Bronchial epithelial cell (primary cell): ENCODE data around the gene RUNX1. TPM values are rescaled to one million over a fixed set of nuclear protein-coding genes. Genes with fewer than 3 reads are reported as not detected.

Experiments used
- DNase-seq: peaks from one replicate; pipeline ENCODE4 v3.0.0-alpha.2; 2010; ENCODE audit warnings: low read depth
- FAIRE-seq: peaks from 2 replicates; lab custom pipeline; 2011; peaks lifted over from hg19 to GRCh38; lab: Jason Lieb, UNC
- H3K27me3 ChIP-seq: 2 replicates; pipeline ENCODE4 v1.5.1; 2011; ENCODE audit warnings: low read length; ENCODE audit not compliant: control insufficient read depth, insufficient read depth
- H3K36me3 ChIP-seq: 2 replicates; pipeline ENCODE4 v1.5.1; 2011; ENCODE audit warnings: low read length; ENCODE audit not compliant: control insufficient read depth, insufficient read depth
- H3K4me3 ChIP-seq: 2 replicates; pipeline ENCODE4 v1.5.1; 2011; ENCODE audit warnings: mild to moderate bottlenecking, low read depth, low read length, control low read depth
- CTCF ChIP-seq: IDR thresholded peaks from 2 replicates; pipeline ENCODE4 v1.5.1; 2011; ENCODE audit warnings: mild to moderate bottlenecking, moderate library complexity, low read length, control low read depth, inconsistent platforms; ENCODE audit not compliant: insufficient read depth, severe bottlenecking
- total RNA-seq: library from RNA; depleted of rRNA; stranded (reverse); fragments of >200 nt; gene quantifications from 2 replicates; pipeline ENCODE4 v1.2.1, GENCODE V29; 2014

The RUNX1 gene
- total RNA-seq, 1 donor from 2014 or later = 11.8 TPM

DNA sequence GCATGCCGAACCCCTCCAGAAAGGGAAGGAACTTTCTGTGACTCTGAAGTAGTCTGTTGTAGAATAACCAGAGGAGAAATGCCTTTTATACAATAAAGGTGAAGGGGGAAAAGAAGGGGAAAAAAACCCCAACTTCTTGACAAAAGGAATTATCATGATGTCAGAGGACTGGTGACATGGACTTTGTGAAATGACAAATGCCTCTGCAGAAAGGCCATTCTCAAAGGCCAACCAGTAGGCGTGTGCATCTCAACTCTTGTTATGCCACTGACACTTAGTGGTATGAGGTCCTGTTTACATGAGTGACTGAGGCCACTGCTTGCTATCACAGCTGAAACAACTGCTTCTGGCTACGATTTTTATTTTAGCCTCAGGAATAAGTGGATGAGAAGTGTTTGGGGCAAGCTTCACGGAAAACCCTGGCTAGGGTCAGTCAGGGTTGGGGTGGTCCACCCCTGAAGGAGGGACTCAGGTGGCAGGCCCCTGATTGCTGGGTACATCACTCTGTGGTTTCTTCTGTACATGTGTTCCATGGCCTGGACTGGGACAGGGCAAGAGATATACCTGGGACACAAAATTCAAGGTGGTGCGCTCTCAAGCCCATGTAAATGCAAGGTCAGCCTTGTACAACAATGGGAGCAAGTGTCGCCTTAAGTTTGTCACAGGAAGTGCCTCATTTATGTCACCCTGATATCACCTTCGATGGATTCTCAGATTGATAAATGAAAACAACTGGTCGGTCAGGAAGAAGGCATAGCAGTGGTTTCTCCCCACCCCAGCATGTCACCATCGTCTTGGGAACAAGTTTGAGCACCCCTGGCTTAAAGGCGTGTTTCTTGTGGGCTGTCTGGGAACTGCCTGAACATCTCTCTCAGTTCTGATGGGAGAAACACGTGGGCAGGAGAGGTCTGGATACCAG lies 12.4 kb downstream of the RUNX1 start:
- Histone ChIP-seq H3K27me3 (no peaks in the 10 kb centered on the region), H3K36me3 (no peaks in the 10 kb centered on the region), H3K4me3 (no peak overlapping the region)
- no peak for DNase-seq
- TF ChIP-seq CTCF = no peak
- no peak for FAIRE-seq

GRCh38 chr21:35035581-35035980 lies 13.5 kb downstream of the RUNX1 start:
- DNase-seq (no peak), FAIRE-seq (no peak)
- no peaks in the 10 kb centered on the region for H3K27me3 ChIP-seq
- no peak for TF ChIP-seq CTCF
- no peak overlapping the region for H3K4me3 ChIP-seq
- no peaks in the 10 kb centered on the region for H3K36me3 ChIP-seq

GRCh38 chr21:35035116-35035515 lies 14.0 kb downstream of the RUNX1 start:
- FAIRE-seq (no peak), DNase-seq (no peak)
- no peak for TF ChIP-seq CTCF
- no peak overlapping the region for H3K4me3 ChIP-seq
- no peaks in the 10 kb centered on the region for H3K36me3 ChIP-seq
- no peaks in the 10 kb centered on the region for H3K27me3 ChIP-seq

- Histone ChIP-seq H3K4me3 (no peak overlapping the region), H3K36me3 (no peaks in the 10 kb centered on the region), H3K27me3 (no peaks in the 10 kb centered on the region)
- TF ChIP-seq CTCF = no peak
- DNase-seq (no peak), FAIRE-seq (no peak)
Measured at GRCh38 chr21:35034203-35034926, 14.7 kb downstream of the RUNX1 start.

- H3K27me3 ChIP-seq = no peaks in the 10 kb centered on the region
- FAIRE-seq = no peak
- TF ChIP-seq CTCF = no peak
- DNase-seq = no peak
- no peak overlapping the region for H3K4me3 ChIP-seq
- no peaks in the 10 kb centered on the region for H3K36me3 ChIP-seq
Measured at GRCh38 chr21:35032474-35033263, 16.4 kb downstream of the RUNX1 start.
